Parathyroid adenoma (tissue), 2 donors: ENCODE data around the gene PLPPR3.

Experiments
- H2AFZ ChIP-seq: fragments of 300-600 bp; sonication (generic); one replicate; pipeline ENCODE4 v1.7.0; 2017; ENCODE audit warnings: antibody characterized with exemption, mild to moderate bottlenecking
- H3K27ac ChIP-seq: fragments of 300-600 bp; sonication (generic); one replicate; pipeline ENCODE4 v1.7.0; 2017
- H3K27me3 ChIP-seq: fragments of 300-600 bp; sonication (generic); one replicate; pipeline ENCODE4 v1.7.0; 2017; ENCODE audit warnings: low read length; ENCODE audit not compliant: control insufficient read depth, insufficient read depth
- H3K36me3 ChIP-seq: fragments of 300-600 bp; sonication (generic); one replicate; pipeline ENCODE4 v1.7.0; 2017; ENCODE audit warnings: low read length; ENCODE audit not compliant: control insufficient read depth, insufficient read depth
- H3K4me1 ChIP-seq: fragments of 300-600 bp; sonication (generic); one replicate; pipeline ENCODE4 v1.7.0; 2017; ENCODE audit warnings: control low read depth
- H3K4me2 ChIP-seq: fragments of 300-600 bp; sonication (generic); one replicate; pipeline ENCODE4 v1.7.0; 2017; ENCODE audit warnings: low read length
- H3K4me3 ChIP-seq: fragments of 300-600 bp; sonication (generic); one replicate; pipeline ENCODE4 v1.7.0; 2017; ENCODE audit warnings: low read depth, low read length
- H3K79me2 ChIP-seq: fragments of 300-600 bp; sonication (generic); one replicate; pipeline ENCODE4 v1.7.0; 2017; ENCODE audit warnings: control low read depth
- H3K9ac ChIP-seq: fragments of 300-600 bp; sonication (generic); one replicate; pipeline ENCODE4 v1.7.0; 2017; ENCODE audit warnings: mild to moderate bottlenecking
- H3K9me3 ChIP-seq: fragments of 300-600 bp; sonication (generic); one replicate; pipeline ENCODE4 v1.7.0; 2017; ENCODE audit warnings: low read length; ENCODE audit not compliant: control insufficient read depth
- TF ChIP-seq, protein P1 (sequence below): fragments of 300-600 bp; sonication (generic); IDR thresholded peaks from one replicate; pipeline ENCODE4 v1.7.0; 2017; ENCODE audit warnings: antibody characterized with exemption, mild to moderate bottlenecking
- donor health status: primary hyperparathyroidism.

The PLPPR3 gene

DNA sequence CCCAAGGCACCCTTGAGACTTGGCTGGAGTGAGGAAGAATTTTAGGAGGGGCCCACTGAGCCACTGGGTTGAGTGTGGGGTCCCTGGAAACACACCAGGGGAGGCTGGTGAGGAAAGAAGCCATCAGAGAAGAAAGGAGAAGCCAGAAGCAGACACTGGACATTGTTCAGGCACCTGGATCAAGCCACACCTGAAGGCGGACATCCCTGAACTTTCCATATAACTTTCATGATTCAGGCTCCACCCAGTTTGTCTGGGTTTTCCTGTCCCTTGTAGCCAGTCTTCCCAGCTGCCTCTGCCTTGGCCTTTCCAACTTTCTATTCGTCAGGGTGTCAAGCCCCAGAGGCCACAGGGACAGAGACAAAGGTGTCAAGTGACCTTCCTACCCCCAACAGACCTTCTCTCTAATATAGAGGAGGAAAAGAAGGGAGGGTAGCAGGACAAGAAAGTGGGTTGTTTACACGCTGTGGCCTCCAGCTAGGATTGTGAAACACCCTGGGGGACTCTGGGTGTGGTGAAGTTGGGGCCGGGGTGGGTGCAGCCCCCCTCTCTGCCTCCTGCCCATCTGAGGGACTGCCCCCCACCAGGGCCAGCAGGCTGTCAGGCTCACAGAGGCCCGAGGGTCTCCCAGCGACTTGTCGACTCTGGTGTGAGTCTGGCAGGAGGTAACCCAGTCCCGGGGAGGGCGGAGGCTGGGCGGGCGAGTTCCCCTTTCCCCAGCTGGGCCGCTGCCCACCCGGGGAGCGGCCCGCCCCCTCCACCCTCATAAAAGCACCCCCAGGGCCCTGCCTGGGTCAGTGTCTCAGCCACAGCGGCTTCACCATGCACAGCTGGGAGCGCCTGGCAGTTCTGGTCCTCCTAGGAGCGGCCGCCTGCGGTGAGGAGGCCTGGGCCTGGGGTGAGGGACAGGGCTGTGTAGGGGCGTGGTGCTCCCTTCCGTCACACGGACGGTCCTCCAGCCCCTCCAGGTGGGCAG lies 37.4 kb upstream of the PLPPR3 start, which contains the start of gene CFD:
Gene CFD (plus strand): TSS at position 797 of the 976 bp plus-strand sequence. CDS start 26 bp downstream, at position 823.
- H3K36me3 ChIP-seq: no peaks in the 10 kb centered on the region
- H3K4me1 ChIP-seq: no peaks in the 10 kb centered on the region
- H3K27me3 ChIP-seq: no peaks in the 10 kb centered on the region
- no peaks in the 10 kb centered on the region for H3K79me2 ChIP-seq
- TF ChIP-seq, protein P1, sequence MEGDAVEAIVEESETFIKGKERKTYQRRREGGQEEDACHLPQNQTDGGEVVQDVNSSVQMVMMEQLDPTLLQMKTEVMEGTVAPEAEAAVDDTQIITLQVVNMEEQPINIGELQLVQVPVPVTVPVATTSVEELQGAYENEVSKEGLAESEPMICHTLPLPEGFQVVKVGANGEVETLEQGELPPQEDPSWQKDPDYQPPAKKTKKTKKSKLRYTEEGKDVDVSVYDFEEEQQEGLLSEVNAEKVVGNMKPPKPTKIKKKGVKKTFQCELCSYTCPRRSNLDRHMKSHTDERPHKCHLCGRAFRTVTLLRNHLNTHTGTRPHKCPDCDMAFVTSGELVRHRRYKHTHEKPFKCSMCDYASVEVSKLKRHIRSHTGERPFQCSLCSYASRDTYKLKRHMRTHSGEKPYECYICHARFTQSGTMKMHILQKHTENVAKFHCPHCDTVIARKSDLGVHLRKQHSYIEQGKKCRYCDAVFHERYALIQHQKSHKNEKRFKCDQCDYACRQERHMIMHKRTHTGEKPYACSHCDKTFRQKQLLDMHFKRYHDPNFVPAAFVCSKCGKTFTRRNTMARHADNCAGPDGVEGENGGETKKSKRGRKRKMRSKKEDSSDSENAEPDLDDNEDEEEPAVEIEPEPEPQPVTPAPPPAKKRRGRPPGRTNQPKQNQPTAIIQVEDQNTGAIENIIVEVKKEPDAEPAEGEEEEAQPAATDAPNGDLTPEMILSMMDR: no peak
- H3K9ac ChIP-seq: no peak within 1 kb of the TSS
- no peak within 1 kb of the TSS for H3K27ac ChIP-seq
- peak within 1 kb of the TSS; percentile 65 for H3K4me2 ChIP-seq
- peak within 1 kb of the TSS; percentile 44 for H3K4me3 ChIP-seq
- peak within 1 kb of the TSS; percentile 77 for H2AFZ ChIP-seq
- no peaks in the 10 kb centered on the region for H3K9me3 ChIP-seq

GRCh38 chr19:858284-858683 lies 36.5 kb upstream of the PLPPR3 start:
- Histone ChIP-seq H3K27ac (no peak overlapping the region), H3K27me3 (no peaks in the 10 kb centered on the region)

DNA sequence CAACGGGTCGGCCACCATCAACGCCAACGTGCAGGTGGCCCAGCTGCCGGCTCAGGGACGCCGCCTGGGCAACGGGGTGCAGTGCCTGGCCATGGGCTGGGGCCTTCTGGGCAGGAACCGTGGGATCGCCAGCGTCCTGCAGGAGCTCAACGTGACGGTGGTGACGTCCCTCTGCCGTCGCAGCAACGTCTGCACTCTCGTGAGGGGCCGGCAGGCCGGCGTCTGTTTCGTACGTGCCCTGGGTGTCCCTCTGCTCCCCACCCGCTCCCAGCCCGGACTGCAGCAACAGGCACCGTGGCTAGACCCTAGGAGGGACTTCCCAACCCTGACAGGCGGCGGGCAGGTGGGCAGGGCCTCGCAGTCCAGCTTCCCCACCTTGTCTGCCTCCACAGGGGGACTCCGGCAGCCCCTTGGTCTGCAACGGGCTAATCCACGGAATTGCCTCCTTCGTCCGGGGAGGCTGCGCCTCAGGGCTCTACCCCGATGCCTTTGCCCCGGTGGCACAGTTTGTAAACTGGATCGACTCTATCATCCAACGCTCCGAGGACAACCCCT lies 33.9 kb upstream of the PLPPR3 start:
- Histone ChIP-seq H3K27me3 (no peaks in the 10 kb centered on the region), H3K27ac (no peak overlapping the region), H3K4me1 (peaks cover 2% of the 10 kb centered on the region)

More at GRCh38 chr19:858284-858683, 36.5 kb upstream of the PLPPR3 start:
- Histone ChIP-seq H3K36me3 (no peaks in the 10 kb centered on the region), H3K4me2 (no peak overlapping the region), H3K9me3 (no peaks in the 10 kb centered on the region), H3K9ac (no peak overlapping the region), H3K4me3 (no peak overlapping the region), H2AFZ (no peak overlapping the region), H3K4me1 (no peaks in the 10 kb centered on the region), H3K79me2 (no peaks in the 10 kb centered on the region)
- TF ChIP-seq, protein P1: no peak

DNA sequence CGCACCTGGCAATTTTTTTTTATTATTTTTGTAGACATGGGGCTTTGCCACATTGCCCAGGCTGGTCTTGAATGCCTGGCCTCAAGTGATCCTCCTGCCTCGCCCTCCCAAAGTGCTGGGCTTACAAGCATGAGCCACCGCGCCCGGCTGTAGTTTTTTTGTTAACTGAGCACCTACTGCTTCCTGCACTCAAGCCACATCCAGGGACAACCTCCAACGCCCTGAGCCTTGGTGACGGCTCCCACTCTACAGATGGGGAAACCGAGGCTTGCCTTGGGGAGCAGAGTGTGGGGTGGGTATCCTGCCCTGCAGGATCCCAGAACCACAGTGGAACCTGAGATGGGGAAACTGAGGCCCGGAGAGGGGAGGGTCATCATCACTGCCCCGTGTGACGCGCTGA lies 33.4 kb upstream of the PLPPR3 start:
- Histone ChIP-seq H3K4me1 (peaks cover 4% of the 10 kb centered on the region), H3K4me2 (no peak overlapping the region), H2AFZ (no peak overlapping the region), H3K9me3 (no peaks in the 10 kb centered on the region), H3K36me3 (no peaks in the 10 kb centered on the region), H3K9ac (no peak overlapping the region), H3K27ac (no peak overlapping the region), H3K79me2 (no peaks in the 10 kb centered on the region), H3K4me3 (no peak overlapping the region), H3K27me3 (no peaks in the 10 kb centered on the region)
- TF ChIP-seq, protein P1: no peak

More for the DNA sequence above, 33.9 kb upstream of the PLPPR3 start:
- Histone ChIP-seq H3K36me3 (no peaks in the 10 kb centered on the region), H3K4me2 (no peak overlapping the region), H3K9me3 (no peaks in the 10 kb centered on the region), H2AFZ (no peak overlapping the region), H3K4me3 (no peak overlapping the region), H3K9ac (no peak overlapping the region), H3K79me2 (no peaks in the 10 kb centered on the region)
- TF ChIP-seq, protein P1: no peak
